Right atrium auricular region (tissue), 2 donors: Measurements from ENCODE around the gene SMC3. TPM values are rescaled to one million over a fixed set of nuclear protein-coding genes. Genes with fewer than 3 reads are reported as not detected.

Experiments
- DNase-seq: peaks from one replicate; pipeline ENCODE4 v3.0.0-alpha.2; 2019; ENCODE audit warnings: low spot score
- H3K27ac ChIP-seq, 2 donors: fragments of 200-600 bp; sonication (generic); 1 replicate in 1 of 2; 2 replicates in 1 of 2; pipeline ENCODE4 v1.5.1; 2016 to 2019
- H3K27me3 ChIP-seq, 2 donors: fragments of 200-600 bp; sonication (generic); one replicate each; pipeline versions ENCODE4 v1.5.1 to v1.6.0; 2017 to 2019
- H3K36me3 ChIP-seq: fragments of 200-600 bp; sonication (generic); one replicate; pipeline ENCODE4 v1.5.1; 2016
- H3K4me1 ChIP-seq, 2 donors: fragments of 200-600 bp; sonication (generic); one replicate each; pipeline versions ENCODE4 v1.5.1 to v1.6.0; 2017 to 2019
- H3K4me3 ChIP-seq, 2 donors: fragments of 200-600 bp; sonication (generic); 1 replicate in 1 of 2; 2 replicates in 1 of 2; pipeline ENCODE4 v1.5.1; 2017 to 2019; ENCODE audit warnings: mild to moderate bottlenecking in 1 of 2, moderate library complexity in 1 of 2
- H3K9me3 ChIP-seq, 2 donors: fragments of 200-600 bp; sonication (generic); one replicate each; pipeline ENCODE4 v1.5.1; 2019
- total RNA-seq, 2 donors: library from RNA; depleted of rRNA; stranded (reverse); fragments of >200 nt; gene quantifications; one replicate each; pipeline ENCODE4 v1.1.0, GENCODE V29; 2016
- TF ChIP-seq, protein P1 (sequence below), 2 donors: fragments of 200-600 bp; sonication (generic); IDR thresholded peaks; one replicate each; pipeline ENCODE4 v1.5.1; 2019; ENCODE audit warnings: antibody characterized with exemption in 2 of 2

Gene SMC3
- total RNA-seq, 2 donors from 2014 or later: 18.1 to 18.3 TPM

GRCh38 chr10:110539091-110539490 is 28.4 kb upstream of the SMC3 start:
- Histone ChIP-seq H3K9me3 (no peaks in the 10 kb centered on the region), H3K27me3 (peaks cover 0 to 2% of the 10 kb centered on the region in 2 donors), H3K4me1 (no peaks in the 10 kb centered on the region), H3K36me3 (no peaks in the 10 kb centered on the region), H3K27ac (no peak overlapping the region), H3K4me3 (no peak overlapping the region)
- TF ChIP-seq, protein P1, sequence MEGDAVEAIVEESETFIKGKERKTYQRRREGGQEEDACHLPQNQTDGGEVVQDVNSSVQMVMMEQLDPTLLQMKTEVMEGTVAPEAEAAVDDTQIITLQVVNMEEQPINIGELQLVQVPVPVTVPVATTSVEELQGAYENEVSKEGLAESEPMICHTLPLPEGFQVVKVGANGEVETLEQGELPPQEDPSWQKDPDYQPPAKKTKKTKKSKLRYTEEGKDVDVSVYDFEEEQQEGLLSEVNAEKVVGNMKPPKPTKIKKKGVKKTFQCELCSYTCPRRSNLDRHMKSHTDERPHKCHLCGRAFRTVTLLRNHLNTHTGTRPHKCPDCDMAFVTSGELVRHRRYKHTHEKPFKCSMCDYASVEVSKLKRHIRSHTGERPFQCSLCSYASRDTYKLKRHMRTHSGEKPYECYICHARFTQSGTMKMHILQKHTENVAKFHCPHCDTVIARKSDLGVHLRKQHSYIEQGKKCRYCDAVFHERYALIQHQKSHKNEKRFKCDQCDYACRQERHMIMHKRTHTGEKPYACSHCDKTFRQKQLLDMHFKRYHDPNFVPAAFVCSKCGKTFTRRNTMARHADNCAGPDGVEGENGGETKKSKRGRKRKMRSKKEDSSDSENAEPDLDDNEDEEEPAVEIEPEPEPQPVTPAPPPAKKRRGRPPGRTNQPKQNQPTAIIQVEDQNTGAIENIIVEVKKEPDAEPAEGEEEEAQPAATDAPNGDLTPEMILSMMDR (IDR thresholded peaks at IDR 0.05): no peak
- DNase-seq: no peak

DNA sequence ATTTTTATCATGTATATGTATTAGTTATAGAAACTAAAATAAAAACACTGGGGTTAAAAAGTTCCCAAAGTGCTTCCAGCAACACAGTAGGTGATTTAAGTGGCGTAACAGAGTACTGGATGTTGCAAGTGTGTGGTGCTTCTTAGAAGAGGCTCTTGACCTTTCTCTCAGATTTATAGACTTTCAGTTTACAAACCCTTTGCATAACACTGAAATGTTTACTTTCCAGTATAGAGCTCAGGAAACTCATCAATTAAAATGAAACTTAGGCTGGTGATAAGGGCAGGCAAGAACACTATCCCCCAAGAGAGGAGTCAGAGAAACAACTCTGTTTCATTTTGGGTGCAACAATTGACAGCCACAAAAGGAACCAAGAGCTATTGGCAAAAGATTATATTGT is 27.5 kb upstream of the SMC3 start:
- no peaks in the 10 kb centered on the region for H3K9me3 ChIP-seq
- H3K27ac ChIP-seq: no peak overlapping the region
- H3K4me1 ChIP-seq: no peaks in the 10 kb centered on the region
- DNase-seq: no peak
- H3K36me3 ChIP-seq: no peaks in the 10 kb centered on the region
- TF ChIP-seq, protein P1 (IDR thresholded peaks at IDR 0.05): no peak
- no peak overlapping the region for H3K4me3 ChIP-seq
- peaks cover 0 to 2% of the 10 kb centered on the region in 2 donors for H3K27me3 ChIP-seq

DNA sequence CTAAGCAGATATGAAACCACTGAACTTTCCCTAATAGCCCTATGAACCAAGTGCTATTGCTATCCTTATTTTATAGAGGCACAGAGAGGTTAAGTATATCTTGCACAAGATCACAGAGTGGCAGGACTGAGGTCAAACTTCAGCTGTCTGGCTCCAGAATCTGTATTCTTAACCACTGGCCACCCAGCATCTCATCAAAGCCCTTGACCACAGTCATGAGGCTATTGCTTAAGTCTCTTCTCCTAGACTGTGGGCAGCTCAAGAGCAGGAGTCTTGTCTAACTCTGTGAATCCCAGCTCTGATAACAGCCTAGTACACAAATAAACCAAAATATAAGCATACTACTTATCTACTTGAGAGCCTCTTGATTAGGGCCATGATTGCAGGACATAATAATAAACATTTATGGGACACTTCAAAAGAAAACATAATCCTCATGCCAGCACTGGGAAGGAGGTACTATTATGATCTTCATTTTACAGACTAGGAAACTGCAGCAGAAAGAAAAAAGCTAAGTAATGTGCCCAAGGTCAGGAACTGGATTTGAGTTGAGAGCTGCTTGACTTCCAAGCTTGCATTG is 22.4 kb upstream of the SMC3 start:
- Histone ChIP-seq H3K9me3 (no peaks in the 10 kb centered on the region), H3K36me3 (no peaks in the 10 kb centered on the region), H3K27ac (no peak overlapping the region), H3K27me3 (no peaks in the 10 kb centered on the region), H3K4me3 (no peak overlapping the region), H3K4me1 (no peaks in the 10 kb centered on the region)
- TF ChIP-seq, protein P1 (IDR thresholded peaks at IDR 0.05): no peak
- no peak for DNase-seq

- no peak for DNase-seq
These were observed 21.4 kb upstream of the SMC3 start for GRCh38 chr10:110546077-110546476.

DNA sequence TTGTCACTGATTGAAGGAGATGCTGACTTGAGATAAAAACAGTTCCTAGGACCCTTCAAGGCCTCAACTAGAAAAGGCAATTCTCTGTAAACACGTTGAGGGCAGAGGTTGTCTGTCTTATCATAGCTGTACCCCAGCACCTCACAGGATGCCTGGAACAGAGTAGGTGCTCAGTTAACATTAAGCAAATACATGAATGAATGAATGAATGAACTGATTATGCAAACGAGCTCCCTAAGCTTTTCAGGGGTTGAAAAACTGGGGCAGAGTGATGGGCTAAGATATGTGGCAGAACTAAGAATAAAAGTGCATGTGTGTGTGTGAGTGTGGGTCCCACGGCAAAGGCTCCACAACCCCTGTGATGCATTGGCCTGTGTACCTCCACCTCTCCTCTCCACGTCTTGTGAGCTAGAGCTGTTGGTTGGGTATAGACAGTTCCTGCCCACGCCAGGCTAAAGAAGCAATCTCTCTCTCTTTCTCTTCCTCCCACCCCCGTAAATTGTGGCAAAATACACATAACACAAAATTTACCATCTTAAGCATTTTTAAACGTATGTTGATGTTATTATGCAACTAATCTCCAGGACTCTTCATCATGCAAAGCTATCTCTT is 20.9 kb upstream of the SMC3 start:
- DNase-seq: no peak
- no peaks in the 10 kb centered on the region for H3K9me3 ChIP-seq
- no peak overlapping the region for H3K27ac ChIP-seq
- TF ChIP-seq, protein P1 (IDR thresholded peaks at IDR 0.05): no peak
- no peaks in the 10 kb centered on the region for H3K36me3 ChIP-seq
- H3K4me3 ChIP-seq: no peak overlapping the region
- H3K4me1 ChIP-seq: no peaks in the 10 kb centered on the region
- H3K27me3 ChIP-seq: no peaks in the 10 kb centered on the region

More at GRCh38 chr10:110546077-110546476, 21.4 kb upstream of the SMC3 start:
- Histone ChIP-seq H3K9me3 (no peaks in the 10 kb centered on the region), H3K36me3 (no peaks in the 10 kb centered on the region), H3K4me1 (no peaks in the 10 kb centered on the region), H3K27me3 (no peaks in the 10 kb centered on the region), H3K27ac (no peak overlapping the region), H3K4me3 (no peak overlapping the region)
- TF ChIP-seq, protein P1 (IDR thresholded peaks at IDR 0.05): no peak
